ENCODE measurements around the gene BPIFB2.

BPIFB2 gene

DNA sequence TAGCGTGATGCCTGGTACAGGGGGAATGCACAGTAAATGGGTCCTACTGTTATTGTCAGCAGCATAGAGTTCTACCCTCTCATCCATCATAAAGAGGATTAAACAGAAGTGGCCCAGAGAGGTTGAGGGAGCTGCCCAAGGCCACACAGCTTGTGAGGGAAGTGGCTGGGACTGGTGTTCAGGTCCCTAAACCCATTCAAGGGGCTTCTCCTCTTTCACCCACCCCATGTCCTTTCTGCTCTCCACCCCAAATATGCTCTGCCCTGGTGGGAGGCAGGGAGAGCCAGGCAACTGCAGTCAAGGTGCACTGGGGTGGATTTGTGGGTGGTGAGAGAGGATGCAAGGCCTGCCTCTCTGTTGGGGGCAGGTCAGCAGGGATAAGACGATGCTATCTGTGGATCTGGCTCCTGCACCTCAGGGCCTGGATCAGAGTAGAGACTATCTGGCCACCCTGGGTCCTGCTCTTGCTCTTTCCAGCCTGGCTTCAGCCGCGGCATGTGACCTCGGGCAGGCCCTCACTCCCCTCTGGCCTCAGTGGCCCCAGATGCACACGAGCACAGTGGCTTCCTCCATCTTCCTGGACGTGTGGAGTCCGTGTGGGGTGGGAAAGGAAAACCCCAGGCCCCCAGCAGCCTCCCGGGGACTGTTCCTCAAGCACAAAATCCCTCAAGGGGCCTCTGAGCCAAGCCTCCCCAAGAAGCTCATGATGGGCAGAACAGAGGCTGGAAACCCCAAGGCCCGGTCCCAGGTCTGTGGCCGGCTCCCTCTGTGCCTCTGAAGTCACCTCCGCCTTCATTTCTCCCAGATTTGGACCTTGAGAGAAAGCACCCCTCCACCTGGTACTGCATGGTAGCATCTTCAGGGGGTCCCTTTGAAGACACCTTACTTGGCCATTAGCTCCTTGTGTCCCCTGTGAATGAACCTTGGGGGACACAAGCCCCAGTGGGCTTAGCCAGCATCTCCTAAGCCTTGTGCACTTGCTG lies 20.6 kb downstream of the BPIFB2 start:
- Histone ChIP-seq H3K9me3 (ENCODE audit: control insufficient read depth, low read length) (no peaks in the 10 kb centered on the region), H3K27me3 (ENCODE audit: control insufficient read depth, insufficient read depth, low read length) (peaks cover 3% of the 10 kb centered on the region), H3K36me3 (ENCODE audit: control insufficient read depth, insufficient read depth, low read length) (no peaks in the 10 kb centered on the region), H3K9ac (no peak overlapping the region), H3K4me2 (ENCODE audit: low read length) (no peak overlapping the region), H3K27ac (no peak overlapping the region), H2AFZ (no peak overlapping the region), H3K79me2 (no peaks in the 10 kb centered on the region), H3K4me1 (no peaks in the 10 kb centered on the region), H3K4me3 (ENCODE audit: low read depth, low read length) (no peak overlapping the region)
- TF ChIP-seq, protein P1, sequence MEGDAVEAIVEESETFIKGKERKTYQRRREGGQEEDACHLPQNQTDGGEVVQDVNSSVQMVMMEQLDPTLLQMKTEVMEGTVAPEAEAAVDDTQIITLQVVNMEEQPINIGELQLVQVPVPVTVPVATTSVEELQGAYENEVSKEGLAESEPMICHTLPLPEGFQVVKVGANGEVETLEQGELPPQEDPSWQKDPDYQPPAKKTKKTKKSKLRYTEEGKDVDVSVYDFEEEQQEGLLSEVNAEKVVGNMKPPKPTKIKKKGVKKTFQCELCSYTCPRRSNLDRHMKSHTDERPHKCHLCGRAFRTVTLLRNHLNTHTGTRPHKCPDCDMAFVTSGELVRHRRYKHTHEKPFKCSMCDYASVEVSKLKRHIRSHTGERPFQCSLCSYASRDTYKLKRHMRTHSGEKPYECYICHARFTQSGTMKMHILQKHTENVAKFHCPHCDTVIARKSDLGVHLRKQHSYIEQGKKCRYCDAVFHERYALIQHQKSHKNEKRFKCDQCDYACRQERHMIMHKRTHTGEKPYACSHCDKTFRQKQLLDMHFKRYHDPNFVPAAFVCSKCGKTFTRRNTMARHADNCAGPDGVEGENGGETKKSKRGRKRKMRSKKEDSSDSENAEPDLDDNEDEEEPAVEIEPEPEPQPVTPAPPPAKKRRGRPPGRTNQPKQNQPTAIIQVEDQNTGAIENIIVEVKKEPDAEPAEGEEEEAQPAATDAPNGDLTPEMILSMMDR (IDR thresholded peaks at IDR 0.05) = no peak

DNA sequence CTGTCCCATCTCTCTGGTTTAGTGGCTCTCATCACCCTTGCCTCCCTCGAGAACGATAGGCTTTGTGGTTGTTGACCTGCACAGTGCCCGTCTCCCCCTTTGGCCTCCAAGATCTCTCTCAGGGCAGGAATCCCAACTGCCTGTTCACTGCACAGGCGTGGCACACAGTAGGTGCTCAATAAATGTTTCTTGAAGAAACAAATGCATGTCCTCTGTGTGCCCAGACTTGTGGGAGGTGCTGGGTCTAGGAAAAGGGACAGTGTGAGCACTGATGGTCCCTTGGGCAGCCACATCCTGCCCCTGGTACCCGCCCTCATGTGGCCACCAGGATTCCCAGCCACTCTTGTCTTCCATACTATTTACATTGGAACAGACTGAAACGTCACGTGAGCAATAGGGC lies 21.4 kb downstream of the BPIFB2 start:
- no peak overlapping the region for H3K27ac ChIP-seq
- TF ChIP-seq, protein P1 (IDR thresholded peaks at IDR 0.05) = no peak
- no peak overlapping the region for H3K4me2 ChIP-seq (ENCODE audit: low read length)
- H3K9ac ChIP-seq = no peak overlapping the region
- no peaks in the 10 kb centered on the region for H3K4me1 ChIP-seq
- H3K36me3 ChIP-seq (ENCODE audit: control insufficient read depth, insufficient read depth, low read length) = no peaks in the 10 kb centered on the region
- H2AFZ ChIP-seq = no peak overlapping the region
- no peaks in the 10 kb centered on the region for H3K79me2 ChIP-seq
- H3K4me3 ChIP-seq (ENCODE audit: low read depth, low read length) = no peak overlapping the region
- H3K27me3 ChIP-seq (ENCODE audit: control insufficient read depth, insufficient read depth, low read length) = peaks cover 3% of the 10 kb centered on the region
- no peaks in the 10 kb centered on the region for H3K9me3 ChIP-seq (ENCODE audit: control insufficient read depth, low read length)

DNA sequence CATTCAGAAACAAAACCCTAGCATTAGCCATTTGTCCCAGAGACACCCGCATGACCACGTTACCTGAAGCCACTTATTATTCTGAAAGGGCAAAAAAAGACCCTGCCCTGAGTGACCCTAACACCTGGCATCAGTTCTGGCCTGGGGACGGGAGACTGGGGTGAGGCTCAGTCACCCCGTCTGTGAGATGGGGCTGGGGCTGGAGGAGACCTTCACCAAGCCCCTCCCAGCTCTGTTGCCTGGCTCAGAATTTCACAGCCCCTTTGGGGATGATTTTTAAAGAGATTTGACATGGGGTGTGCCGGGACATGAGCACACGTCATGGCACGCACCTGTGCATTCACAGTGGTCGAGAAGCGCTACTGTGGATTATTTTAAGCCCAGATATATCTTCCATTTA lies 22.6 kb downstream of the BPIFB2 start:
- Histone ChIP-seq H3K36me3 (ENCODE audit: control insufficient read depth, insufficient read depth, low read length) (no peaks in the 10 kb centered on the region), H3K27me3 (ENCODE audit: control insufficient read depth, insufficient read depth, low read length) (peaks cover 3% of the 10 kb centered on the region), H2AFZ (no peak overlapping the region), H3K27ac (no peak overlapping the region), H3K4me3 (ENCODE audit: low read depth, low read length) (no peak overlapping the region), H3K4me1 (no peaks in the 10 kb centered on the region), H3K79me2 (no peaks in the 10 kb centered on the region), H3K9me3 (ENCODE audit: control insufficient read depth, low read length) (no peaks in the 10 kb centered on the region), H3K9ac (no peak overlapping the region), H3K4me2 (ENCODE audit: low read length) (no peak overlapping the region)
- TF ChIP-seq, protein P1 (IDR thresholded peaks at IDR 0.05) = no peak

DNA sequence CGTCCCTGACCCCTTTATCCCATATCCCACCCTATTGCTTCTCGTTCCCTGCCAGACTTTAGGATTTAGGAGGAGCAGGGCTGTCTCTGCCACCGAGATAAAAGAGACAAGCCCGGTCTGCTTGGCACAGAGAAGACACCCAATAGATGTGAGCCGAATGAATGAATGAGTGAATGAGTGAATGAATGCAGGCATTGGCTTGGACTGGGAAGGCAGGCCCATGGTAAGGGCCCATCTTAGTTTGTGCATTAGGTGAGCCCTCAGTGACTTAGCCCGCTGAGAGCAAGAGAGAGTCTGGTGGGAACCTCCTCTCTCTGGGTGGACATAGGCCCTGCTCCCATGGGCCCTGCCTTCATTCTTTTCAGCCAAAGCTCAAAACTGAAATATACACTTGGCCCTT lies 23.1 kb downstream of the BPIFB2 start:
- no peaks in the 10 kb centered on the region for H3K79me2 ChIP-seq
- peaks cover 3% of the 10 kb centered on the region for H3K27me3 ChIP-seq (ENCODE audit: control insufficient read depth, insufficient read depth, low read length)
- TF ChIP-seq, protein P1 (IDR thresholded peaks at IDR 0.05) = no peak
- H3K27ac ChIP-seq = no peak overlapping the region
- no peaks in the 10 kb centered on the region for H3K36me3 ChIP-seq (ENCODE audit: control insufficient read depth, insufficient read depth, low read length)
- H3K4me3 ChIP-seq (ENCODE audit: low read depth, low read length) = no peak overlapping the region
- no peaks in the 10 kb centered on the region for H3K4me1 ChIP-seq
- H3K4me2 ChIP-seq (ENCODE audit: low read length) = no peak overlapping the region
- H3K9ac ChIP-seq = no peak overlapping the region
- no peak overlapping the region for H2AFZ ChIP-seq
- H3K9me3 ChIP-seq (ENCODE audit: control insufficient read depth, low read length) = no peaks in the 10 kb centered on the region
